WTC11 (cell line): ENCODE results near the gene SRR. TPM values are rescaled to one million over a fixed set of nuclear protein-coding genes. Genes with fewer than 3 reads are reported as not detected.
A peak's percentile ranks its signal among the peaks of the same experiment; 100 is the strongest.

Experiments used
- ATAC-seq: fragments of 200-7000 bp; cut with Tn5 transposase; 2 replicates; pipeline ENCODE4 v1.10.0; 2021; ENCODE audit warnings: mild to moderate bottlenecking, moderate library complexity
- CTCF ChIA-PET: fragments of 300-600 bp; sonication (Branson Sonifier 250); formaldehyde crosslinking; loops from one replicate; lab custom pipeline; 2021; ENCODE audit warnings: antibody characterized with exemption; lab: Charles Lee
- POLR2A ChIA-PET: fragments of 350-600 bp; sonication (Branson Sonifier 250); formaldehyde crosslinking; loops from one replicate; lab custom pipeline; 2021; ENCODE audit warnings: antibody characterized with exemption; lab: Charles Lee
- DNase-seq: peaks from one replicate; pipeline ENCODE4 v3.0.0; 2021; ENCODE audit warnings: low spot score
- H3K27ac Mint-ChIP-seq: 2 replicates; pipeline ENCODE4 v1.8.0; 2021; ENCODE audit warnings: mixed read lengths
- H3K27me3 Mint-ChIP-seq: 2 replicates; pipeline ENCODE4 v1.8.0; 2021; ENCODE audit warnings: low read depth, mild to moderate bottlenecking, moderate library complexity, mixed read lengths
- H3K36me3 Mint-ChIP-seq: 2 replicates; pipeline ENCODE4 v1.8.0; 2021; ENCODE audit warnings: mixed read lengths
- H3K4me1 Mint-ChIP-seq: 2 replicates; pipeline ENCODE4 v1.8.0; 2022; ENCODE audit warnings: mixed read lengths
- H3K4me3 Mint-ChIP-seq: 2 replicates; pipeline ENCODE4 v1.8.0; 2021; ENCODE audit warnings: mild to moderate bottlenecking, moderate library complexity, mixed read lengths
- H3K9me3 Mint-ChIP-seq: 2 replicates; pipeline ENCODE4 v1.8.0; 2021; ENCODE audit warnings: mixed read lengths
- AFF4 ChIP-seq: sonication (generic); formaldehyde crosslinking; IDR thresholded peaks from 2 replicates; pipeline ENCODE4 v1.8.1; 2023; ENCODE audit warnings: mild to moderate bottlenecking, missing genetic modification reagents, borderline replicate concordance
- ATF1 ChIP-seq: sonication (generic); formaldehyde crosslinking; IDR thresholded peaks from 2 replicates; pipeline ENCODE4 v1.8.1; 2023; ENCODE audit warnings: mild to moderate bottlenecking, moderate library complexity, missing genetic modification reagents
- CBFB ChIP-seq: sonication (generic); formaldehyde crosslinking; IDR thresholded peaks from 2 replicates; pipeline ENCODE4 v1.8.1; 2022; ENCODE audit warnings: mild to moderate bottlenecking, low read depth, missing genetic modification reagents
- CREB1 ChIP-seq: sonication (generic); formaldehyde crosslinking; IDR thresholded peaks from 2 replicates; pipeline ENCODE4 v1.8.0; 2023; ENCODE audit warnings: mild to moderate bottlenecking, missing genetic modification reagents
- CREM ChIP-seq: sonication (generic); formaldehyde crosslinking; IDR thresholded peaks from 2 replicates; pipeline ENCODE4 v1.8.1; 2022; ENCODE audit warnings: mild to moderate bottlenecking, missing genetic modification reagents, moderate library complexity
- EMX1 ChIP-seq: fragments of 250-450 bp; sonication (Bioruptor Pico); IDR thresholded peaks from 2 replicates; pipeline ENCODE4 v1.8.0; 2021; ENCODE audit warnings: mild to moderate bottlenecking
- ESRRA ChIP-seq: sonication (generic); formaldehyde crosslinking; IDR thresholded peaks from 2 replicates; pipeline ENCODE4 v1.8.1; 2022; ENCODE audit warnings: mild to moderate bottlenecking, missing genetic modification reagents, borderline replicate concordance
- ETV6 ChIP-seq: sonication (generic); formaldehyde crosslinking; IDR thresholded peaks from 2 replicates; pipeline ENCODE4 v1.8.1; 2022; ENCODE audit warnings: mild to moderate bottlenecking, missing genetic modification reagents
- FOXP1 ChIP-seq: sonication (generic); formaldehyde crosslinking; IDR thresholded peaks from 2 replicates; pipeline ENCODE4 v1.8.0; 2022; ENCODE audit warnings: missing genetic modification reagents, mild to moderate bottlenecking, moderate library complexity, borderline replicate concordance
- GRHL2 ChIP-seq: fragments of 250-450 bp; sonication (Bioruptor Pico); IDR thresholded peaks from 2 replicates; pipeline ENCODE4 v1.8.0; 2022; ENCODE audit warnings: mild to moderate bottlenecking, moderate library complexity; ENCODE audit not compliant: insufficient replicate concordance, severe bottlenecking
- GTF2I ChIP-seq: fragments of 250-450 bp; sonication (Bioruptor Pico); conservative IDR thresholded peaks from 2 replicates; pipeline ENCODE4 v1.4.0; 2021; ENCODE audit warnings: mild to moderate bottlenecking
- HMGA2 ChIP-seq: fragments of 250-450 bp; sonication (Bioruptor Pico); IDR thresholded peaks from 2 replicates; pipeline ENCODE4 v1.4.0; 2021; ENCODE audit warnings: mild to moderate bottlenecking, moderate library complexity
- MLX ChIP-seq: sonication (generic); formaldehyde crosslinking; IDR thresholded peaks from 2 replicates; pipeline ENCODE4 v1.8.1; 2023; ENCODE audit warnings: mild to moderate bottlenecking, missing genetic modification reagents, moderate library complexity
- NFATC4 ChIP-seq: fragments of 250-450 bp; sonication (Bioruptor Pico); IDR thresholded peaks from 2 replicates; pipeline ENCODE4 v1.9.0; 2021; ENCODE audit warnings: mild to moderate bottlenecking
- NR1H2 ChIP-seq: sonication (generic); formaldehyde crosslinking; IDR thresholded peaks from 2 replicates; pipeline ENCODE4 v1.9.0; 2021; ENCODE audit warnings: mild to moderate bottlenecking, moderate library complexity, missing genetic modification reagents
- NR2C2 ChIP-seq: sonication (generic); formaldehyde crosslinking; IDR thresholded peaks from 2 replicates; pipeline ENCODE4 v1.8.0; 2022; ENCODE audit warnings: mild to moderate bottlenecking, missing genetic modification reagents
- OVOL2 ChIP-seq: fragments of 250-450 bp; sonication (Bioruptor Pico); IDR thresholded peaks from 2 replicates; pipeline ENCODE4 v1.9.0; 2021; ENCODE audit warnings: mild to moderate bottlenecking, borderline replicate concordance
- TP53 ChIP-seq: sonication (generic); formaldehyde crosslinking; IDR thresholded peaks from 2 replicates; pipeline ENCODE4 v1.8.1; 2023; ENCODE audit warnings: mild to moderate bottlenecking, missing genetic modification reagents
- ZNF138 ChIP-seq: sonication (generic); formaldehyde crosslinking; conservative IDR thresholded peaks from 2 replicates; pipeline ENCODE4 v1.8.1; 2022; ENCODE audit warnings: mild to moderate bottlenecking, moderate library complexity, missing genetic modification reagents
- ZNF263 ChIP-seq: sonication (generic); formaldehyde crosslinking; IDR thresholded peaks from 2 replicates; pipeline ENCODE4 v1.8.1; 2022; ENCODE audit warnings: low read depth, mild to moderate bottlenecking, moderate library complexity, missing genetic modification reagents
- ZNF281 ChIP-seq: sonication (generic); formaldehyde crosslinking; IDR thresholded peaks from 2 replicates; pipeline ENCODE4 v1.8.0; 2023; ENCODE audit warnings: mild to moderate bottlenecking, missing genetic modification reagents
- ZNF423 ChIP-seq: fragments of 250-450 bp; sonication (Bioruptor Pico); IDR thresholded peaks from 2 replicates; pipeline ENCODE4 v2.1.2; 2022; ENCODE audit warnings: mild to moderate bottlenecking, moderate library complexity
- ZNF512 ChIP-seq: sonication (generic); formaldehyde crosslinking; IDR thresholded peaks from 2 replicates; pipeline ENCODE4 v1.8.1; 2022; ENCODE audit warnings: missing genetic modification reagents, borderline replicate concordance
- ZNF532 ChIP-seq: fragments of 250-450 bp; sonication (Bioruptor Pico); IDR thresholded peaks from 2 replicates; pipeline ENCODE4 v1.9.0; 2021; ENCODE audit warnings: mild to moderate bottlenecking, borderline replicate concordance
- total RNA-seq: library from RNA; stranded (reverse); gene quantifications from 3 replicates; pipeline ENCODE4 v1.2.3, GENCODE V29; 2021

Gene SRR
- total RNA-seq, 1 experiment from 2014 or later, result 5.1 TPM

GRCh38 chr17:2347805-2348685 is 44.3 kb downstream of the SRR start:
- Mint-ChIP-seq H3K27me3 (no peaks in the 10 kb centered on the region), H3K27ac (peak overlapping the region; percentile 99), H3K4me3 (peak overlapping the region; percentile 61), H3K9me3 (no peaks in the 10 kb centered on the region), H3K36me3 (peaks cover 4% of the 10 kb centered on the region; the same call in 1 of the 2 replicates), H3K4me1 (peaks cover 34% of the 10 kb centered on the region)
- DNase-seq, result peak; percentile 83
- peak; percentile 94 for ATAC-seq
- CTCF ChIA-PET, result interaction anchor here (0.5 to 2.6 kb wide), 18 partner anchors 11 to 707 kb away, joined by 3 to 50 read pairs (median 4); partner anchors contain the start of genes HIC1, SGSM2, SMG6 and SRR
- POLR2A ChIA-PET, result interaction anchor here (0.5 to 4.4 kb wide), 8 partner anchors 11 to 94 kb away, joined by 3 to 38 read pairs (median 5); partner anchors contain the start of genes SGSM2, SMG6, SRR and TSR1
- TF ChIP-seq ZNF281 (CRISPR knock-in tag) (no peak), CBFB (CRISPR knock-in tag) (0 out of 2 replicates have a peak, but pooled peaks have one; percentile 46), NR2C2 (CRISPR knock-in tag) (no peak), ZNF263 (CRISPR knock-in tag) (no peak), GTF2I (CRISPR knock-in tag) (no peak), CREB1 (no peak), ESRRA (CRISPR knock-in tag) (no peak), GRHL2 (CRISPR knock-in tag) (no peak), HMGA2 (CRISPR knock-in tag) (no peak), ATF1 (no peak), ZNF532 (CRISPR knock-in tag) (no peak), ZNF138 (CRISPR knock-in tag) (no peak), ZNF423 (CRISPR knock-in tag) (peak; percentile 44; the same call in 1 of the 2 replicates), EMX1 (CRISPR knock-in tag) (no peak), CREM (CRISPR knock-in tag) (0 out of 2 replicates have a peak, but pooled peaks have one; percentile 15), OVOL2 (CRISPR knock-in tag) (no peak), NR1H2 (no peak), NFATC4 (CRISPR knock-in tag) (no peak), FOXP1 (no peak), TP53 (CRISPR knock-in tag) (no peak), AFF4 (CRISPR knock-in tag) (no peak), MLX (CRISPR knock-in tag) (no peak), ZNF512 (CRISPR knock-in tag) (no peak), ETV6 (CRISPR knock-in tag) (peak; percentile 67; the same call in 1 of the 2 replicates)
